ENCODE data around the gene MISP.
"Not testable (repeated sequence)": the region's sequence is repeated elsewhere in the genome, so short reads cannot be mapped to it uniquely, and the experiment has no call there.

The MISP gene

GRCh38 chr19:750640-751423, at the start of gene MISP:
Gene MISP, plus strand, starts transcription at chr19:751112. Its CDS starts 5,835 bp downstream, at chr19:756947.
- DNase-seq (ENCODE audit: extremely low read depth in 1 of 2, low read depth in 1 of 2), result no peak

GRCh38 chr19:702847-703246, 48.1 kb upstream of the MISP start:
- DNase-seq (ENCODE audit: extremely low read depth in 1 of 2, low read depth in 1 of 2), result not testable (repeated sequence)

- DNase-seq (ENCODE audit: extremely low read depth in 1 of 2, low read depth in 1 of 2), result no peak
These were observed 47.6 kb upstream of the MISP start for GRCh38 chr19:703329-703650.

GRCh38 chr19:703651-704446, 47.1 kb upstream of the MISP start:
- DNase-seq (ENCODE audit: extremely low read depth in 1 of 2, low read depth in 1 of 2), result peak; percentile 33 to 61

- DNase-seq (ENCODE audit: extremely low read depth in 1 of 2, low read depth in 1 of 2), result no peak
These were observed 46.5 kb upstream of the MISP start for GRCh38 chr19:704447-704741.

GRCh38 chr19:708154-709143, 42.5 kb upstream of the MISP start, which contains the start of gene PALM:
Gene PALM, plus strand, starts transcription at chr19:708935. Its CDS starts 212 bp downstream, at chr19:709147.
- no peak for DNase-seq (ENCODE audit: extremely low read depth in 1 of 2, low read depth in 1 of 2)

- DNase-seq (ENCODE audit: extremely low read depth in 1 of 2, low read depth in 1 of 2), result no peak
These were observed 41.5 kb upstream of the MISP start for GRCh38 chr19:709196-709964.

- no peak for DNase-seq (ENCODE audit: extremely low read depth in 1 of 2, low read depth in 1 of 2)
These were observed 40.8 kb upstream of the MISP start for GRCh38 chr19:709965-710571.

GRCh38 chr19:710767-711166, 40.1 kb upstream of the MISP start:
- DNase-seq (ENCODE audit: extremely low read depth in 1 of 2, low read depth in 1 of 2), result no peak

GRCh38 chr19:711254-711653, 39.7 kb upstream of the MISP start:
- DNase-seq (ENCODE audit: extremely low read depth in 1 of 2, low read depth in 1 of 2), result no peak

GRCh38 chr19:715347-715746, 35.6 kb upstream of the MISP start:
- DNase-seq (ENCODE audit: extremely low read depth in 1 of 2, low read depth in 1 of 2), result no peak

GRCh38 chr19:718251-718951, 32.5 kb upstream of the MISP start:
- DNase-seq (ENCODE audit: extremely low read depth in 1 of 2, low read depth in 1 of 2), result no peak

- DNase-seq (ENCODE audit: extremely low read depth in 1 of 2, low read depth in 1 of 2), result no peak
These were observed 31.9 kb upstream of the MISP start for GRCh38 chr19:718991-719512.

GRCh38 chr19:719636-720344, 31.1 kb upstream of the MISP start:
- no peak for DNase-seq (ENCODE audit: extremely low read depth in 1 of 2, low read depth in 1 of 2)

- DNase-seq (ENCODE audit: extremely low read depth in 1 of 2, low read depth in 1 of 2), result no peak
These were observed 30.4 kb upstream of the MISP start for GRCh38 chr19:720345-721160.

- no peak for DNase-seq (ENCODE audit: extremely low read depth in 1 of 2, low read depth in 1 of 2)
These were observed 28.3 kb upstream of the MISP start for GRCh38 chr19:722553-723101.

GRCh38 chr19:723247-723646, 27.7 kb upstream of the MISP start:
- DNase-seq (ENCODE audit: extremely low read depth in 1 of 2, low read depth in 1 of 2), result no peak

Measured in stimulated activated CD8-positive, alpha-beta memory T cell treated with anti-CD3 and anti-CD28 coated beads, Interleukin-7, amount 100 ng/mL, for 48 hours (primary cell).